Hematopoietic multipotent progenitor cell treated with erythropoietin and hydrocortisone succinate and interleukin-3 and kit ligand, for 6 days (in vitro differentiated cells): ENCODE data around the gene SCP2.
"Not testable (repeated sequence)": the region's sequence is repeated elsewhere in the genome, so short reads cannot be mapped to it uniquely, and the experiment has no call there.

Experiments used
- DNase-seq: peaks from one replicate; pipeline ENCODE4 v3.0.0-alpha.2; 2015

SCP2 gene

GRCh38 chr1:52917581-52917980, 9.5 kb upstream of the SCP2 start:
- DNase-seq, result no peak

- DNase-seq, result no peak
Observed at GRCh38 chr1:52918201-52918600, 8.9 kb upstream of the SCP2 start.

- DNase-seq, result no peak
Observed at GRCh38 chr1:52919051-52919722, 7.9 kb upstream of the SCP2 start.

- DNase-seq, result no peak
Observed at GRCh38 chr1:52919723-52920483, 7.2 kb upstream of the SCP2 start.

GRCh38 chr1:52920791-52921291, 6.2 kb upstream of the SCP2 start:
- no peak for DNase-seq

- no peak for DNase-seq
Observed at GRCh38 chr1:52925571-52926005, 1.5 kb upstream of the SCP2 start.

- no peak for DNase-seq
Observed at GRCh38 chr1:52926864-52927211, 238 bp upstream of the SCP2 start.

- DNase-seq, result no peak
Observed at GRCh38 chr1:52928015-52928404, 934 bp downstream of the SCP2 start.

GRCh38 chr1:52929019-52929418, 1.9 kb downstream of the SCP2 start:
- DNase-seq, result no peak

- DNase-seq, result no peak
Observed at GRCh38 chr1:52937433-52938182, 10.5 kb downstream of the SCP2 start.

GRCh38 chr1:52938183-52938451, 11.0 kb downstream of the SCP2 start:
- DNase-seq, result no peak

GRCh38 chr1:52943876-52944416, 16.9 kb downstream of the SCP2 start:
- DNase-seq, result no peak

GRCh38 chr1:52944566-52944965, 17.5 kb downstream of the SCP2 start:
- DNase-seq, result no peak

GRCh38 chr1:52947490-52947889, 20.4 kb downstream of the SCP2 start:
- no peak for DNase-seq

GRCh38 chr1:52949602-52950001, 22.5 kb downstream of the SCP2 start:
- DNase-seq, result not testable (repeated sequence)

- DNase-seq, result no peak
Observed at GRCh38 chr1:52952112-52952511, 25.0 kb downstream of the SCP2 start.

- peak; percentile 76 for DNase-seq
Observed at GRCh38 chr1:52955129-52955970, 28.3 kb downstream of the SCP2 start.

- no peak for DNase-seq
Observed at GRCh38 chr1:52963101-52963500, 36.0 kb downstream of the SCP2 start.

- DNase-seq, result no peak
Observed at GRCh38 chr1:52967666-52968065, 40.6 kb downstream of the SCP2 start.

- DNase-seq, result not testable (repeated sequence)
Observed at GRCh38 chr1:52969234-52969633, 42.2 kb downstream of the SCP2 start.

- DNase-seq, result peak; percentile 41
Observed at GRCh38 chr1:52970149-52970548, 43.1 kb downstream of the SCP2 start.

- DNase-seq, result no peak
Observed at GRCh38 chr1:52973841-52974240, 46.8 kb downstream of the SCP2 start.
